Measurements from ENCODE around the gene NDUFA11. TPM values are rescaled to one million over a fixed set of nuclear protein-coding genes. Genes with fewer than 3 reads are reported as not detected.
"Not testable (repeated sequence)": the region's sequence is repeated elsewhere in the genome, so short reads cannot be mapped to it uniquely, and the experiment has no call there.

Gene NDUFA11
- total and polyA plus RNA-seq, 2 of the 4 experiments (the other 2 are of a cell fraction): 375 to 1,276 TPM

GRCh38 chr19:5848621-5849020 lies 55.0 kb downstream of the NDUFA11 start:
- CTCF ChIA-PET: not testable (repeated sequence)

GRCh38 chr19:5847846-5848245 lies 55.7 kb downstream of the NDUFA11 start:
- BruUV-seq (replicated peaks); DNase-seq; dilution Hi-C loops (cut with HindIII; ENCODE audit: low sequenced_read_pairs, unreplicated experiment); H4K8ac ChIP-seq (ENCODE audit: low read depth in 2 of 2, low read length in 2 of 2); H3K4ac ChIP-seq (ENCODE audit: low read depth, low read length); H3K9ac ChIP-seq (ENCODE audit: low read depth, low read length); H2AK9ac ChIP-seq (replicated peaks; ENCODE audit: low read depth, low read length, poor library complexity); H3K27ac ChIP-seq (ENCODE audit: insufficient read depth, low read length); H3K4me2 ChIP-seq (ENCODE audit: low read depth, low read length); H3K4me3 ChIP-seq (ENCODE audit: insufficient read depth, low read depth, low read length); H3K79me1 ChIP-seq (ENCODE audit: low read depth in 1 of 2, low read length in 2 of 2); H3K9me3 ChIP-seq (ENCODE audit: control insufficient read depth, insufficient read depth, low read length); H3K4me1 ChIP-seq (ENCODE audit: control insufficient read depth, insufficient read depth, low read length); H4K20me1 ChIP-seq (ENCODE audit: insufficient read depth, low read length); H2AK5ac ChIP-seq (ENCODE audit: low read depth, low read length); H4K5ac ChIP-seq (ENCODE audit: low read depth, low read length); H2BK20ac ChIP-seq (ENCODE audit: low read depth, low read length); POLR2A ChIA-PET (ENCODE audit: unreplicated experiment); H2BK15ac ChIP-seq (ENCODE audit: low read depth, low read length); H2AFZ ChIP-seq (replicated peaks; ENCODE audit: low read length, poor library complexity); H3K9me1 ChIP-seq (ENCODE audit: insufficient read depth, low read length); H4K91ac ChIP-seq (ENCODE audit: insufficient read depth, low read depth, low read length); H3K36me3 ChIP-seq (ENCODE audit: control insufficient read depth, insufficient read depth, low read length); ATAC-seq (ENCODE audit: low read depth); H3K23ac ChIP-seq (ENCODE audit: low read depth, low read length); H3K56ac ChIP-seq (ENCODE audit: extremely low read depth, insufficient read depth, low read length); CTCF ChIA-PET; intact Hi-C loops (cut with micrococcal nuclease); H2BK5ac ChIP-seq (ENCODE audit: low read depth, low read length, poor library complexity, severe bottlenecking); H3K14ac ChIP-seq (replicated peaks; ENCODE audit: low read depth, low read length); H2BK120ac ChIP-seq (ENCODE audit: low read depth, low read length); H3K18ac ChIP-seq (ENCODE audit: low read depth, low read length); in situ Hi-C loops (cut with MboI; ENCODE audit: low sequenced_read_pairs): not testable (repeated sequence)
- H3K27me3 ChIP-seq (ENCODE audit: control insufficient read depth, insufficient read depth, low read length): peaks cover 22% of the 10 kb centered on the region
- WGBS, 2 experiments (ENCODE audit: extremely low coverage in 2 of 2, insufficient read length in 1 of 2): 56% methylated on average over 7 of the region's 10 CpGs; no CpG with 5 or more reads in 1 of the 2 experiments

More at GRCh38 chr19:5848621-5849020, 55.0 kb downstream of the NDUFA11 start:
- peaks cover 22% of the 10 kb centered on the region for H3K27me3 ChIP-seq (ENCODE audit: control insufficient read depth, insufficient read depth, low read length)
- BruUV-seq (replicated peaks); H2AK9ac ChIP-seq (replicated peaks; ENCODE audit: low read depth, low read length, poor library complexity); ATAC-seq (ENCODE audit: low read depth); POLR2A ChIA-PET (ENCODE audit: unreplicated experiment); H2BK20ac ChIP-seq (ENCODE audit: low read depth, low read length); in situ Hi-C loops (cut with MboI; ENCODE audit: low sequenced_read_pairs); H3K23ac ChIP-seq (ENCODE audit: low read depth, low read length); H2AFZ ChIP-seq (replicated peaks; ENCODE audit: low read length, poor library complexity); H3K79me1 ChIP-seq (ENCODE audit: low read depth in 1 of 2, low read length in 2 of 2); H3K14ac ChIP-seq (replicated peaks; ENCODE audit: low read depth, low read length); H2BK120ac ChIP-seq (ENCODE audit: low read depth, low read length); H3K9me1 ChIP-seq (ENCODE audit: insufficient read depth, low read length); DNase-seq; H2AK5ac ChIP-seq (ENCODE audit: low read depth, low read length); H3K4me1 ChIP-seq (ENCODE audit: control insufficient read depth, insufficient read depth, low read length); H4K91ac ChIP-seq (ENCODE audit: insufficient read depth, low read depth, low read length); H2BK15ac ChIP-seq (ENCODE audit: low read depth, low read length); H3K4ac ChIP-seq (ENCODE audit: low read depth, low read length); dilution Hi-C loops (cut with HindIII; ENCODE audit: low sequenced_read_pairs, unreplicated experiment); H4K20me1 ChIP-seq (ENCODE audit: insufficient read depth, low read length); H3K36me3 ChIP-seq (ENCODE audit: control insufficient read depth, insufficient read depth, low read length); H2BK5ac ChIP-seq (ENCODE audit: low read depth, low read length, poor library complexity, severe bottlenecking); H3K9ac ChIP-seq (ENCODE audit: low read depth, low read length); H4K8ac ChIP-seq (ENCODE audit: low read depth in 2 of 2, low read length in 2 of 2); H3K4me3 ChIP-seq (ENCODE audit: insufficient read depth, low read depth, low read length); H3K9me3 ChIP-seq (ENCODE audit: control insufficient read depth, insufficient read depth, low read length); intact Hi-C loops (cut with micrococcal nuclease); H4K5ac ChIP-seq (ENCODE audit: low read depth, low read length); H3K56ac ChIP-seq (ENCODE audit: extremely low read depth, insufficient read depth, low read length); H3K18ac ChIP-seq (ENCODE audit: low read depth, low read length); H3K4me2 ChIP-seq (ENCODE audit: low read depth, low read length); H3K27ac ChIP-seq (ENCODE audit: insufficient read depth, low read length): not testable (repeated sequence)
- 60% methylated on average over 1 of the region's 5 CpGs; no CpG with 5 or more reads in 1 of the 2 experiments for WGBS, 2 experiments (ENCODE audit: extremely low coverage in 2 of 2, insufficient read length in 1 of 2)
